GM18858 (cell line): ENCODE results near the gene ATG7.
"Not testable (repeated sequence)": the region's sequence is repeated elsewhere in the genome, so short reads cannot be mapped to it uniquely, and the experiment has no call there.

ENCODE experiments used
- ATAC-seq: cut with Tn5 transposase; IDR thresholded peaks from one replicate; pipeline ENCODE4 v1.9.1; 2021; ENCODE audit not compliant: unreplicated experiment

The ATG7 gene

GRCh38 chr3:11459186-11459824, 187.1 kb downstream of the ATG7 start:
- ATAC-seq: no peak

- no peak for ATAC-seq
Observed at GRCh38 chr3:11461226-11461625, 189.0 kb downstream of the ATG7 start.

- not testable (repeated sequence) for ATAC-seq
Observed at GRCh38 chr3:11462673-11463072, 190.5 kb downstream of the ATG7 start.

GRCh38 chr3:11463591-11463990, 191.4 kb downstream of the ATG7 start:
- no peak for ATAC-seq

GRCh38 chr3:11464356-11464755, 192.2 kb downstream of the ATG7 start:
- no peak for ATAC-seq

- ATAC-seq: no peak
Observed at GRCh38 chr3:11465744-11466616, 193.8 kb downstream of the ATG7 start.

GRCh38 chr3:11467875-11468274, 195.7 kb downstream of the ATG7 start:
- no peak for ATAC-seq

GRCh38 chr3:11470031-11470853, 198.0 kb downstream of the ATG7 start:
- no peak for ATAC-seq

- ATAC-seq: no peak
Observed at GRCh38 chr3:11475324-11475723, 203.1 kb downstream of the ATG7 start.

GRCh38 chr3:11476735-11477144, 204.5 kb downstream of the ATG7 start:
- ATAC-seq: no peak

- no peak for ATAC-seq
Observed at GRCh38 chr3:11477407-11477911, 205.3 kb downstream of the ATG7 start.

GRCh38 chr3:11478167-11478566, 206.0 kb downstream of the ATG7 start:
- no peak for ATAC-seq

GRCh38 chr3:11479221-11479620, 207.0 kb downstream of the ATG7 start:
- no peak for ATAC-seq

- ATAC-seq: no peak
Observed at GRCh38 chr3:11480663-11481298, 208.6 kb downstream of the ATG7 start.

GRCh38 chr3:11481556-11481955, 209.4 kb downstream of the ATG7 start:
- no peak for ATAC-seq

GRCh38 chr3:11482021-11482420, 209.8 kb downstream of the ATG7 start:
- ATAC-seq: no peak

- ATAC-seq: not testable (repeated sequence)
Observed at GRCh38 chr3:11488356-11488755, 216.2 kb downstream of the ATG7 start.

GRCh38 chr3:11494131-11494916, 222.1 kb downstream of the ATG7 start:
- ATAC-seq: no peak

GRCh38 chr3:11495948-11496557, 223.9 kb downstream of the ATG7 start:
- ATAC-seq: no peak

GRCh38 chr3:11498177-11498576, 226.0 kb downstream of the ATG7 start:
- no peak for ATAC-seq
